ENCODE measurements around the gene CASZ1. TPM values are rescaled to one million over a fixed set of nuclear protein-coding genes. Genes with fewer than 3 reads are reported as not detected.

Gene CASZ1
- total and polyA plus RNA-seq, 2 donors (not counting 3 experiments of a cell fraction or from before 2014, with no cell fraction given): 1.5 to 5.2 TPM

DNA sequence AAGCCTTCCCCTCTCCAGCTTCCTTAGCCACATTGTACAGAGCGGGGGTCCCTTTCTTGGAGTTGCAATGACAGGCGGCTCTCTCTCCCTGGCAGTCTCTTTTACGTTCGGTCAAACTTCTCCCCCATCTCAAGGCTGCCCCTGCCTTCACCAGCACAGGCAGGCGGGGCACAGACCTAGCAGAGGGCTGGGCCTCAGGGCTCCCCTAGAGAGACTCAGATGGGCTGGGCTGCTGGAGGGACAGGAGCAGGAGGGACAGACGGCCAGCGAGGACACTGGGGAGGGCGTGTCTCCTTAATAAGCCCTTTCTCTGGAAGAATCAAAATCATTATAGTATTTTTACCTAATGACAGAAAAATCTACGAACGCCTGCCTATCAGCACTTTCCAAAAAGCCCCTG lies 79.6 kb downstream of the CASZ1 start:
- CTCF ChIA-PET: no interaction called here
- POLR2A ChIA-PET: no interaction called here
- no peak overlapping the region for H3K4me3 ChIP-seq (replicated peaks in 1 of 3; ENCODE audit: insufficient read depth in 1 of 3, low read depth in 1 of 3, low read length in 3 of 3)
- dilution Hi-C loops (cut with MboI; ENCODE audit: extremely low pct_ligation_motif_present, low sequenced_read_pairs) (no loop called here), intact Hi-C loops (cut with micrococcal nuclease) (no loop called here)
- no peaks in the 10 kb centered on the region for H3K36me3 ChIP-seq (ENCODE audit: control insufficient read depth in 2 of 2, extremely low read depth in 1 of 2, insufficient read depth in 2 of 2, low read length in 2 of 2)
- H3K79me2 ChIP-seq (ENCODE audit: control insufficient read depth, insufficient read depth, low read length): no peaks in the 10 kb centered on the region
- no peaks in the 10 kb centered on the region for H4K20me1 ChIP-seq (replicated peaks; ENCODE audit: control insufficient read depth, extremely low read depth, insufficient read depth, low read length)
- H3K9me3 ChIP-seq (replicated peaks; ENCODE audit: control insufficient read depth, insufficient read depth, low read length): no peaks in the 10 kb centered on the region
- DNase-seq (ENCODE audit: low read depth, low spot score) (no peak), FAIRE-seq (no peak)
- TF ChIP-seq EZH2 (IDR thresholded peaks at IDR 0.05; ENCODE audit: borderline replicate concordance, low read depth, low read length, severe bottlenecking): no peak
- BruUV-seq (replicated peaks): no TSS peak
- H3K27me3 ChIP-seq (ENCODE audit: control insufficient read depth in 2 of 2, insufficient read depth in 2 of 2, low read length in 2 of 2): peaks cover 3 to 6% of the 10 kb centered on the region in 2 experiments
- H3K4me1 ChIP-seq (ENCODE audit: control insufficient read depth, extremely low read depth, insufficient read depth, low read length): no peaks in the 10 kb centered on the region
- H3K9me1 ChIP-seq (replicated peaks; ENCODE audit: control insufficient read depth, extremely low read depth, insufficient read depth, low read length): no peaks in the 10 kb centered on the region
- no peak overlapping the region for H3K27ac ChIP-seq (ENCODE audit: insufficient read depth, low read depth, low read length)
- no peak overlapping the region for H3K4me2 ChIP-seq (ENCODE audit: insufficient read depth, low read length)
- no peak overlapping the region for H2AFZ ChIP-seq (ENCODE audit: low read depth, low read length)
- H3K9ac ChIP-seq (replicated peaks; ENCODE audit: extremely low read depth, insufficient read depth, low read length): no peak overlapping the region

DNA sequence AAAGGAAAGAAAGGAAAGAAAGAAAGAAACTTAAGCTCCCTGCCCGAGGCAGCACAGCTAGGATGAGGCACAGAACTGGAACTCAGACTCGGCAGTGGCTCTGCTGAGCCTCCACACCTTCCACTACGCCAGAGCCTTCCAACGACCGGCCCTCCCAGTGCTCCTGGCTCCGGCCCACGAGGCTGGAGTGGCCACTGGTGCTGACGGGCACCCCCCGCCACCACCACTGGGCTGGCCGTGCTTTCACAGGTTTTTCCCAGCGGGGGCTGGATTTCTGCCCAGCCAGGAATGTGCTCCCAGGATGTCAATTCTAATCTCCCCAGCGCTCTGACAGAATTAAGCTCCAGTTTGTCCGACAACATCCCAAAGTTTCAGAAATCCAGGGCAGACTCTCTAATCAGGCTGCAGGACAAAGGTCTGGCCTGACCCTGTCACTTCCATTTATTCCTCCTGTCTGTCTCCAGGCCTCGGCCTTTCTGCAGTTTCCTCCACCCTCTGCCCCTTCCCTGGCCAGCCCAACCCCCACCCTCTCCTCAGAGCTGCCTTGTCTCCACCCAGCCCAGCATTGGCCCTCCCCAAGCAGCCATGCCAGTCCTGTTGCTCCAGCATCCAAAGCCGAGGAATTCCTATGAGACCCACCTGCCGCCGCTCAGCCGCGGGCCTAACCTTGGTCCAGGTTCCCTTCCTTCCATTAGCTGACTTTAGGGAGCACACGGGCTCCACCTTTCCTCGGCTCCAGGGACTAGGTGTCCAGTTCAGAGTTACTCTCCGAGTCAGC lies 81.9 kb downstream of the CASZ1 start:
- no peak overlapping the region for H3K4me2 ChIP-seq (ENCODE audit: insufficient read depth, low read length)
- no peak overlapping the region for H2AFZ ChIP-seq (ENCODE audit: low read depth, low read length)
- intact Hi-C loops (cut with micrococcal nuclease) (no loop called here), dilution Hi-C loops (cut with MboI; ENCODE audit: extremely low pct_ligation_motif_present, low sequenced_read_pairs) (no loop called here)
- POLR2A ChIA-PET: no interaction called here
- no peaks in the 10 kb centered on the region for H4K20me1 ChIP-seq (replicated peaks; ENCODE audit: control insufficient read depth, extremely low read depth, insufficient read depth, low read length)
- no peak overlapping the region for H3K4me3 ChIP-seq (replicated peaks in 1 of 3; ENCODE audit: insufficient read depth in 1 of 3, low read depth in 1 of 3, low read length in 3 of 3)
- H3K9me3 ChIP-seq (replicated peaks; ENCODE audit: control insufficient read depth, insufficient read depth, low read length): no peaks in the 10 kb centered on the region
- DNase-seq (ENCODE audit: low read depth, low spot score) (no peak), FAIRE-seq (no peak)
- H3K27ac ChIP-seq (ENCODE audit: insufficient read depth, low read depth, low read length): no peak overlapping the region
- no peaks in the 10 kb centered on the region for H3K79me2 ChIP-seq (ENCODE audit: control insufficient read depth, insufficient read depth, low read length)
- TF ChIP-seq, protein P1, sequence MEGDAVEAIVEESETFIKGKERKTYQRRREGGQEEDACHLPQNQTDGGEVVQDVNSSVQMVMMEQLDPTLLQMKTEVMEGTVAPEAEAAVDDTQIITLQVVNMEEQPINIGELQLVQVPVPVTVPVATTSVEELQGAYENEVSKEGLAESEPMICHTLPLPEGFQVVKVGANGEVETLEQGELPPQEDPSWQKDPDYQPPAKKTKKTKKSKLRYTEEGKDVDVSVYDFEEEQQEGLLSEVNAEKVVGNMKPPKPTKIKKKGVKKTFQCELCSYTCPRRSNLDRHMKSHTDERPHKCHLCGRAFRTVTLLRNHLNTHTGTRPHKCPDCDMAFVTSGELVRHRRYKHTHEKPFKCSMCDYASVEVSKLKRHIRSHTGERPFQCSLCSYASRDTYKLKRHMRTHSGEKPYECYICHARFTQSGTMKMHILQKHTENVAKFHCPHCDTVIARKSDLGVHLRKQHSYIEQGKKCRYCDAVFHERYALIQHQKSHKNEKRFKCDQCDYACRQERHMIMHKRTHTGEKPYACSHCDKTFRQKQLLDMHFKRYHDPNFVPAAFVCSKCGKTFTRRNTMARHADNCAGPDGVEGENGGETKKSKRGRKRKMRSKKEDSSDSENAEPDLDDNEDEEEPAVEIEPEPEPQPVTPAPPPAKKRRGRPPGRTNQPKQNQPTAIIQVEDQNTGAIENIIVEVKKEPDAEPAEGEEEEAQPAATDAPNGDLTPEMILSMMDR (IDR thresholded peaks at IDR 0.05; ENCODE audit: extremely low read depth in 1 of 2, insufficient read depth in 1 of 2, low read depth in 1 of 2, low read length in 2 of 2): no peak
- TF ChIP-seq JUN (IDR thresholded peaks at IDR 0.05; ENCODE audit: borderline replicate concordance, insufficient read depth, insufficient read length, low read depth) (no peak), GATA2 (IDR thresholded peaks at IDR 0.05; ENCODE audit: insufficient read depth, insufficient read length, low read depth, low read length) (no peak), MYC (IDR thresholded peaks at IDR 0.05; ENCODE audit: low read depth, low read length) (no peak), POLR2AphosphoS5 (IDR thresholded peaks at IDR 0.05; ENCODE audit: insufficient read depth, low read depth, low read length) (no peak), POLR2A (IDR thresholded peaks at IDR 0.05; ENCODE audit: low read depth, low read length) (no peak), EZH2 (IDR thresholded peaks at IDR 0.05; ENCODE audit: borderline replicate concordance, low read depth, low read length, severe bottlenecking) (no peak), FOS (IDR thresholded peaks at IDR 0.05; ENCODE audit: borderline replicate concordance, insufficient read depth, low read length) (no peak)
- TF ChIP-seq, protein P2, sequence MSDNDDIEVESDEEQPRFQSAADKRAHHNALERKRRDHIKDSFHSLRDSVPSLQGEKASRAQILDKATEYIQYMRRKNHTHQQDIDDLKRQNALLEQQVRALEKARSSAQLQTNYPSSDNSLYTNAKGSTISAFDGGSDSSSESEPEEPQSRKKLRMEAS (IDR thresholded peaks at IDR 0.05; ENCODE audit: insufficient read depth, insufficient read length): no peak
- H3K27me3 ChIP-seq (ENCODE audit: control insufficient read depth in 2 of 2, insufficient read depth in 2 of 2, low read length in 2 of 2): peaks cover 3 to 6% of the 10 kb centered on the region in 2 experiments
- no TSS peak for BruUV-seq (replicated peaks)
- H3K36me3 ChIP-seq (ENCODE audit: control insufficient read depth in 2 of 2, extremely low read depth in 1 of 2, insufficient read depth in 2 of 2, low read length in 2 of 2): no peaks in the 10 kb centered on the region
- H3K9me1 ChIP-seq (replicated peaks; ENCODE audit: control insufficient read depth, extremely low read depth, insufficient read depth, low read length): no peaks in the 10 kb centered on the region
- CTCF ChIA-PET: no interaction called here
- H3K4me1 ChIP-seq (ENCODE audit: control insufficient read depth, extremely low read depth, insufficient read depth, low read length): no peaks in the 10 kb centered on the region
- H3K9ac ChIP-seq (replicated peaks; ENCODE audit: extremely low read depth, insufficient read depth, low read length): no peak overlapping the region
